Measurements from ENCODE around the gene HSPE1.

DNA sequence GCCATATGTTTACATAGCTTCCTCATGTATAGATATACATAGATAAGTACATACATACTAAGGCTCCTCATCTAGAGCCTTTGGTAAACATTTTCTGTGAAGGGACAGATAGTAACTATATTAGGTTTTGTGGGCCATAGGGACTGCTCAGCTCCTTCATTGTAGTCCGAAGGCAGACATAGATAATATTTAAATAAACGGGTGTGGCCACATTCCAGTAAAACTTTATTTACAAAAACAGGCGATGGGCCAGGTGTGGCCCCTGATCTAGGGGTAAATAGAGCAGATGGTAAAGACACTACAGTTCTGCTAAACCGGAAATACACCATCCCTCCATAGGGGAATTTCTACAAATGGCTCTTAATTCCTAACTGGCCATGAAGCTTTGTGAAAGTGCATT is 39.5 kb upstream of the HSPE1 start:
- TF ChIP-seq, protein P1, sequence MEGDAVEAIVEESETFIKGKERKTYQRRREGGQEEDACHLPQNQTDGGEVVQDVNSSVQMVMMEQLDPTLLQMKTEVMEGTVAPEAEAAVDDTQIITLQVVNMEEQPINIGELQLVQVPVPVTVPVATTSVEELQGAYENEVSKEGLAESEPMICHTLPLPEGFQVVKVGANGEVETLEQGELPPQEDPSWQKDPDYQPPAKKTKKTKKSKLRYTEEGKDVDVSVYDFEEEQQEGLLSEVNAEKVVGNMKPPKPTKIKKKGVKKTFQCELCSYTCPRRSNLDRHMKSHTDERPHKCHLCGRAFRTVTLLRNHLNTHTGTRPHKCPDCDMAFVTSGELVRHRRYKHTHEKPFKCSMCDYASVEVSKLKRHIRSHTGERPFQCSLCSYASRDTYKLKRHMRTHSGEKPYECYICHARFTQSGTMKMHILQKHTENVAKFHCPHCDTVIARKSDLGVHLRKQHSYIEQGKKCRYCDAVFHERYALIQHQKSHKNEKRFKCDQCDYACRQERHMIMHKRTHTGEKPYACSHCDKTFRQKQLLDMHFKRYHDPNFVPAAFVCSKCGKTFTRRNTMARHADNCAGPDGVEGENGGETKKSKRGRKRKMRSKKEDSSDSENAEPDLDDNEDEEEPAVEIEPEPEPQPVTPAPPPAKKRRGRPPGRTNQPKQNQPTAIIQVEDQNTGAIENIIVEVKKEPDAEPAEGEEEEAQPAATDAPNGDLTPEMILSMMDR (IDR thresholded peaks at IDR 0.05; ENCODE audit: insufficient read depth, low read length): no peak
- TF ChIP-seq POLR2AphosphoS5 (IDR thresholded peaks at IDR 0.05; ENCODE audit: low read depth): no peak
- TF ChIP-seq GABPA (IDR thresholded peaks at IDR 0.05; ENCODE audit: low read depth): no peak
- TF ChIP-seq SPI1 (IDR thresholded peaks at IDR 0.05; ENCODE audit: borderline replicate concordance, low read depth): no peak
